GM10266 (cell line): Measurements from ENCODE around the gene UMAD1.
A peak's percentile ranks its signal among the peaks of the same experiment; 100 is the strongest.

Source experiments
- DNase-seq: peaks from one replicate; pipeline ENCODE4 v3.0.0; 2012; ENCODE audit errors: extremely low spot score
- TF ChIP-seq, protein P1 (sequence below): IDR thresholded peaks from 2 replicates; pipeline ENCODE4 v1.5.1; 2012; ENCODE audit warnings: mild to moderate bottlenecking, low read depth; ENCODE audit not compliant: control insufficient read depth, insufficient read depth; ENCODE audit errors: missing control alignments

UMAD1 gene

DNA sequence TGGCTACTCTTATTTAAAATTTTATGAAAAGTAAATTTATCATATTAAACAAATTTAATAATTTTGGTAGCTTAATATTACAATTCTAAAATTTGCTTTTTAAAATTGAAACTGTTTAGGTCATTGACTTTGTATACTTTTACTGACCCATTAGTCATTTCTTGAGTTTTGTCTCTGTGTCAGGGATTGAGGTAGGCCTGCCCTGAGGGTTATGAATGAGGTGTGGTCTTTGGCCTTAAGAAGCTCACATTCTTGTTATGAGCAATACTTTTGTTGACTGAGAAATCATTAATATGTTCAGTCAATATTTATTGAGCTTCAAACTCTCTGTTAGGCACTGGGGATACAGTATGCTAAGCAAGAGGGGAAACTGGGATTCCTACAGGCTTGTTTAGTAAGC lies 124.9 kb downstream of the UMAD1 start:
- DNase-seq: peak; percentile 32
- TF ChIP-seq, protein P1, sequence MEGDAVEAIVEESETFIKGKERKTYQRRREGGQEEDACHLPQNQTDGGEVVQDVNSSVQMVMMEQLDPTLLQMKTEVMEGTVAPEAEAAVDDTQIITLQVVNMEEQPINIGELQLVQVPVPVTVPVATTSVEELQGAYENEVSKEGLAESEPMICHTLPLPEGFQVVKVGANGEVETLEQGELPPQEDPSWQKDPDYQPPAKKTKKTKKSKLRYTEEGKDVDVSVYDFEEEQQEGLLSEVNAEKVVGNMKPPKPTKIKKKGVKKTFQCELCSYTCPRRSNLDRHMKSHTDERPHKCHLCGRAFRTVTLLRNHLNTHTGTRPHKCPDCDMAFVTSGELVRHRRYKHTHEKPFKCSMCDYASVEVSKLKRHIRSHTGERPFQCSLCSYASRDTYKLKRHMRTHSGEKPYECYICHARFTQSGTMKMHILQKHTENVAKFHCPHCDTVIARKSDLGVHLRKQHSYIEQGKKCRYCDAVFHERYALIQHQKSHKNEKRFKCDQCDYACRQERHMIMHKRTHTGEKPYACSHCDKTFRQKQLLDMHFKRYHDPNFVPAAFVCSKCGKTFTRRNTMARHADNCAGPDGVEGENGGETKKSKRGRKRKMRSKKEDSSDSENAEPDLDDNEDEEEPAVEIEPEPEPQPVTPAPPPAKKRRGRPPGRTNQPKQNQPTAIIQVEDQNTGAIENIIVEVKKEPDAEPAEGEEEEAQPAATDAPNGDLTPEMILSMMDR: no peak

DNA sequence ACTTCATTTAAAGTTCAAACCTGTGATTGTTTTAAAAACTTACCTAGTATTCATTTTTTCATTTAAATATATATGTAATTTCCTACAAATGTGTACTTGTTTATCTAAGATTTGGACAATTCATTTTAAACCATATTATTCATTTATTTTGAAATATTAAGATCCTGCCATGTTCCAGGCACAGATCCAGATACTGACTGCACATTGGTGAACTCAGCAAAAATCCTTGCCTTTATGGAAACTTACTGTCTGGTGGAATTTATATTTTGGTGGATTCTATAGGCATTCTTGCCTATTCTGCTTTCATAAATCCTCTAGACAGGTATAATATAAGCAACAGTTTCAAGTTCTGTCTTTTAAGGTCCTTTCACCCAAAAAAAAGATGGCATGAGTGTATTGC lies 126.1 kb downstream of the UMAD1 start:
- no peak for DNase-seq

DNA sequence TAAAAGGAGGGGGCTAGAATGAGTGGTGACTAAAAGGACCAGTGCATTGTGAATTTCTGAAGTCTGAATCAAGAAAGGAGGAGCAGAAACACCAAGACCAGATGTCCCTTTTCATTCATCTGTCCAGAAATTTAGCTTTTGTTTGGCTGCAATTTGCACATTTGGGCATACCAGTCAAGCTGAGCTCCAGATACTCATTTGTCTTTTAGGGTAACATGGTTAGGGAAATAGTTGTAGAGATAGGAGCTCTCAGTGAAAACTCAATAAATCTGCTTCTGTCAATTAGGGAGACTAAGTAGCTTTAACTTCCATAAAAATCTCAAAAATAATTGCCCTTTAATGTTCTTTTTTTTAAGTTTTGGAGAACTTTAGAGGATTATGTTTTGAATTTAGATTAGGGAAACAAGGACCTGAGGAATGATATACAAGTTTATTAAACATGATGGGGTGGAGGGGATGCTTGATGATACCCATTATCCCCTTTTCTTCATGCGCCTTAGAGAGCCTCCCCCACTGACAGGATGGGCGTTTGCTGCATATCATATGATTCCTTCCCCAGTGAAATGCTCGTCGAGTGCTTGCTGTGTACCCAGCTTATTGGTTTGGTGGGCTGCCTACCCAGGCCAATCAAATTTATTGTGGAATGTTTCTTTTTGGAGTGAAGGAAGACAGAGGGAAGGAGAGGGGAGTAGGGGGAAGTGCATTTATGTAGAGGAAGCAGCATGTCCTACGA lies 128.6 kb downstream of the UMAD1 start:
- DNase-seq: no peak

More for the DNA sequence above, 126.1 kb downstream of the UMAD1 start:
- TF ChIP-seq, protein P1: no peak

DNA sequence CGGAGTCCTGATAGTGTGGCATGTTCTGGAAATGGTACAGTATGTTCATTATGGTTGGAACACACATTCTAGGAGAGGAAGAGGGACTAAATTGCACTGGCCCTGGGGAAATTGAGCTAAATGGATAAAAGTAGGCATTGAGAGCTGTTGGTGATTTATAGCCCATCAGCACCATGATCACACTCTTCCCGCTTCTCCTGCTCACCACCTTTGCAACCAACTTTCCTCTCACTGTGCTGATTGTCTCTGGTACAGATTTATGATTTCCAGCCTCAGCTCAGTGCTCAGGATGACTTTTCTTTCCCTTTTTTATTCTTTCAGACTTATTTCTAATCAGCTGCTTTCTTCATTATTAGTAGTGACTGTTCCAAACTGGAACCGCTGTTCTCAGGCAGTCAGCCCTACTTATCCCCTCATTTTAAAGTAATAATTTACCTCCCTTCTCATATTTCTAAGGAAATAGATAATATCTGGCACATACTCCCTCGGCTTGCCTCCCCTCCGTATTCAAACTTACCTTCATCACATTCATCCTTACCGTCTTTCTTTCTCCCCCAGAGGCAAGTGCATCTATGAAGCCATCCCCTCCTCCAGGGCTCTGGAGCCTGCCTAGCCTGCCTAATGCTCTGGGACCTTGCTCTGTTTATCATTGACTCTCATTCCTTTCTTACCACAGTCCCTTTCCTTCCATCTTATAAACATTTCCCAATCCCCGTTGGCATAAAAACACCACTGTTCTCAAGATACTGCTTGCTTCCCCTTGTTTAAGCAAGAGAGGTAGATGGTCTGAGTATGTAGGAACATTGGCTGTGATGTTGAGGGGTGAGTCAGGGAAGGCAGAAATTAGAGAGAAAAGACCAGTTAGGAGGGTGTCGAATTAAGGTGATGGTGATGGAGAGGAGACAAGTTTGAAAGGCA lies 129.4 kb downstream of the UMAD1 start:
- no peak for DNase-seq
- TF ChIP-seq, protein P1: no peak

More for the DNA sequence above, 128.6 kb downstream of the UMAD1 start:
- TF ChIP-seq, protein P1: no peak

DNA sequence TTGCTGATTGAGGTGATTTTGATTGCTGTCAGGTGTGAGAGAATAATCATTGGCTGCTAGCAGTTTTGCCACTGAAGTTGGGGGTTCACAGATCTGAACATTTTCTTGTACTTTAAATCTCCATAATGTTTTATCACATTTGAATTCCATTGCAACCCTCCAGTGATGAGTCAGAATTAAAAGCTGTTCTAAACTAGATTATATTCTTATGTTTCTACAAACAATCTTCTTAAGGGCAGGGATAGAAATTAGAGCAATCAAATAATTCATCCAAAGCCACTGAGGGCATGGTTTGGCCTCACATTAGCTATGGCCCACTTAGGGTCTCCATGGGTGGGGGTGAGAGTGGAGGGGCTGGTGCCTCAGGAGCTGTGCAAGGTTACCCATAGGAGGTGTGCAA lies 130.9 kb downstream of the UMAD1 start:
- DNase-seq: no peak
- TF ChIP-seq, protein P1: no peak

DNA sequence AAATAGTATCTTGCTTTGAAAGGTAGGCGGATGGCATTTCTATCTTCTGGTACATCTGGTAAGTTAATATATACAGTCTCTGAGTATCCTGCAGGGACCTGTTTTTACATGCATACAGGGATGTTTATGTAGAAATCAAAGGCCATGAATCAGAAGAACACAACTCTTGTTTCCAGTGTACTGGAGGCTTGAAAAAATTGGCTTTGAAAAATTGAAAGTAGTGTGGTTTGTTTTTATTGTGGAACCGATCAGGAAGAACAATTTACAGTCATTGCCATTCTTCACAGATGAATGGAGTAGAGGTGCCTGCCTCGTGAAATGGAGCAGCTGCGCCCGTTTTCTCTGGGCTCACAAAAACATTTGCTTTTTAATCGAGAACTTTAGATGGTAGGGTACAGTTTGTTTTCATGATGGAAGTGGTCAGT lies 131.9 kb downstream of the UMAD1 start:
- DNase-seq: no peak
- TF ChIP-seq, protein P1: no peak
